Fibroblast of lung (primary cell): ENCODE data around the gene WWOX. TPM values are rescaled to one million over a fixed set of nuclear protein-coding genes. Genes with fewer than 3 reads are reported as not detected.

ENCODE experiments used
- DNase-seq, 2 donors: peaks; one replicate each; pipeline versions ENCODE4 v3.0.0 to v3.0.0-alpha.2; 2010; ENCODE audit warnings: low read depth in 2 of 2
- H2AFZ ChIP-seq: 2 replicates; pipeline ENCODE4 v1.5.1; 2012; ENCODE audit warnings: low read length, control low read depth, inconsistent platforms
- H3K27ac ChIP-seq: 2 replicates; pipeline ENCODE4 v1.5.1; 2011; ENCODE audit warnings: low read length, control low read depth; ENCODE audit not compliant: insufficient read depth
- H3K27me3 ChIP-seq: 2 replicates; pipeline ENCODE4 v1.5.1; 2011; ENCODE audit warnings: mild to moderate bottlenecking, low read length; ENCODE audit not compliant: control insufficient read depth, insufficient read depth
- H3K36me3 ChIP-seq: 2 replicates; pipeline ENCODE4 v1.5.1; 2011; ENCODE audit warnings: low read length; ENCODE audit not compliant: control insufficient read depth, insufficient read depth
- H3K4me1 ChIP-seq: 2 replicates; pipeline ENCODE4 v1.5.1; 2011; ENCODE audit warnings: low read length; ENCODE audit not compliant: control insufficient read depth, insufficient read depth; ENCODE audit errors: extremely low read depth
- H3K4me2 ChIP-seq: 2 replicates; pipeline ENCODE4 v1.5.1; 2011; ENCODE audit warnings: low read length, control low read depth; ENCODE audit not compliant: insufficient read depth; ENCODE audit errors: extremely low read depth
- H3K4me3 ChIP-seq, 4 experiments: fragments of 200-600 bp in 1 of 4; sonication (generic) in 1 of 4; replicated peaks in 1 of 4; 2 replicates each; pipeline ENCODE4 v1.5.1; 2011 to 2016; ENCODE audit warnings: low read length in 4 of 4, low read depth in 3 of 4, mild to moderate bottlenecking in 3 of 4, control low read depth in 2 of 4, inconsistent platforms in 1 of 4, mixed read lengths in 1 of 4; ENCODE audit not compliant: insufficient read depth in 1 of 4; ENCODE audit errors: control extremely low read depth in 1 of 4
- H3K79me2 ChIP-seq: 2 replicates; pipeline ENCODE4 v1.5.1; 2012; ENCODE audit warnings: mild to moderate bottlenecking, low read length, inconsistent platforms; ENCODE audit not compliant: control insufficient read depth, insufficient read depth
- H3K9ac ChIP-seq: 2 replicates; pipeline ENCODE4 v1.5.1; 2011; ENCODE audit warnings: mild to moderate bottlenecking, low read length, control low read depth; ENCODE audit not compliant: insufficient read depth
- H3K9me3 ChIP-seq: 2 replicates; pipeline ENCODE4 v1.5.1; 2012; ENCODE audit warnings: low read depth, low read length; ENCODE audit not compliant: control insufficient read depth, insufficient read depth
- H4K20me1 ChIP-seq: 2 replicates; pipeline ENCODE4 v1.5.1; 2011; ENCODE audit warnings: low read length; ENCODE audit not compliant: control insufficient read depth, insufficient read depth; ENCODE audit errors: extremely low read depth
- CTCF ChIP-seq, 2 donors: IDR thresholded peaks in 1 of 2; conservative IDR thresholded peaks in 1 of 2; 1 replicate in 1 of 2; 2 replicates in 1 of 2; pipeline ENCODE4 v1.5.1; 2011 to 2012; ENCODE audit warnings: low read length in 2 of 2, control low read depth in 1 of 2, inconsistent platforms in 1 of 2, low read depth in 1 of 2, mild to moderate bottlenecking in 1 of 2
- EZH2 ChIP-seq: IDR thresholded peaks from 2 replicates; pipeline ENCODE4 v1.5.1; 2012; ENCODE audit warnings: low read length, control low read depth, mild to moderate bottlenecking; ENCODE audit errors: missing control alignments
- polyA plus RNA-seq, 2 donors: library from polyadenylated mRNA; depleted of rRNA in 1 of 2; stranded (reverse) in 1 of 2; unstranded in 1 of 2; fragments of >200 nt; gene quantifications; 2 replicates each; pipeline ENCODE4 v1.2.1, GENCODE V29; 2011 to 2012; ENCODE audit warnings: missing spikeins in 1 of 2
- total RNA-seq: library from RNA; depleted of rRNA; stranded (reverse); fragments of >200 nt; gene quantifications from 2 replicates; pipeline ENCODE4 v1.2.1, GENCODE V29; 2014

WWOX gene
- total and polyA plus RNA-seq, 2 donors (not counting 1 experiment from before 2014, with no cell fraction given) = 5.6 to 16.3 TPM

GRCh38 chr16:78896280-78896679 is 796.8 kb downstream of the WWOX start:
- H3K4me1 ChIP-seq = no peaks in the 10 kb centered on the region
- H3K9me3 ChIP-seq = no peaks in the 10 kb centered on the region
- no peak overlapping the region for H3K4me2 ChIP-seq
- no peaks in the 10 kb centered on the region for H3K36me3 ChIP-seq
- TF ChIP-seq EZH2 = no peak
- no peak for TF ChIP-seq CTCF (conservative IDR thresholded peaks at IDR 0.05 in 1 of 2, IDR thresholded peaks at IDR 0.05 in 1 of 2; ENCODE audit: low read depth in 1 of 2, low read length in 2 of 2)
- H2AFZ ChIP-seq = no peak overlapping the region
- no peaks in the 10 kb centered on the region for H4K20me1 ChIP-seq
- no peaks in the 10 kb centered on the region for H3K27me3 ChIP-seq
- no peak overlapping the region for H3K9ac ChIP-seq
- H3K4me3 ChIP-seq = no peak overlapping the region
- H3K27ac ChIP-seq = no peak overlapping the region
- no peaks in the 10 kb centered on the region for H3K79me2 ChIP-seq
- DNase-seq = no peak

- Histone ChIP-seq H3K4me1 (no peaks in the 10 kb centered on the region), H2AFZ (no peak overlapping the region), H3K27me3 (no peaks in the 10 kb centered on the region), H4K20me1 (no peaks in the 10 kb centered on the region), H3K27ac (no peak overlapping the region), H3K36me3 (no peaks in the 10 kb centered on the region), H3K79me2 (no peaks in the 10 kb centered on the region), H3K9me3 (no peaks in the 10 kb centered on the region), H3K4me2 (no peak overlapping the region), H3K4me3 (no peak overlapping the region), H3K9ac (no peak overlapping the region)
- no peak for TF ChIP-seq CTCF (conservative IDR thresholded peaks at IDR 0.05 in 1 of 2, IDR thresholded peaks at IDR 0.05 in 1 of 2; ENCODE audit: low read depth in 1 of 2, low read length in 2 of 2)
- TF ChIP-seq EZH2 = no peak
- no peak for DNase-seq
Observed at GRCh38 chr16:78897299-78897698, 797.8 kb downstream of the WWOX start.

- Histone ChIP-seq H2AFZ (no peak overlapping the region), H3K4me3 (no peak overlapping the region), H3K9me3 (no peaks in the 10 kb centered on the region), H3K36me3 (no peaks in the 10 kb centered on the region), H4K20me1 (no peaks in the 10 kb centered on the region), H3K9ac (no peak overlapping the region), H3K27ac (no peak overlapping the region), H3K79me2 (no peaks in the 10 kb centered on the region), H3K4me1 (no peaks in the 10 kb centered on the region), H3K4me2 (no peak overlapping the region), H3K27me3 (no peaks in the 10 kb centered on the region)
- no peak for TF ChIP-seq CTCF (conservative IDR thresholded peaks at IDR 0.05 in 1 of 2, IDR thresholded peaks at IDR 0.05 in 1 of 2; ENCODE audit: low read depth in 1 of 2, low read length in 2 of 2)
- TF ChIP-seq EZH2 = no peak
- DNase-seq = no peak
Observed at GRCh38 chr16:78900044-78900811, 800.8 kb downstream of the WWOX start.
